ENCODE results near the gene ZIC1.

ZIC1 gene

DNA sequence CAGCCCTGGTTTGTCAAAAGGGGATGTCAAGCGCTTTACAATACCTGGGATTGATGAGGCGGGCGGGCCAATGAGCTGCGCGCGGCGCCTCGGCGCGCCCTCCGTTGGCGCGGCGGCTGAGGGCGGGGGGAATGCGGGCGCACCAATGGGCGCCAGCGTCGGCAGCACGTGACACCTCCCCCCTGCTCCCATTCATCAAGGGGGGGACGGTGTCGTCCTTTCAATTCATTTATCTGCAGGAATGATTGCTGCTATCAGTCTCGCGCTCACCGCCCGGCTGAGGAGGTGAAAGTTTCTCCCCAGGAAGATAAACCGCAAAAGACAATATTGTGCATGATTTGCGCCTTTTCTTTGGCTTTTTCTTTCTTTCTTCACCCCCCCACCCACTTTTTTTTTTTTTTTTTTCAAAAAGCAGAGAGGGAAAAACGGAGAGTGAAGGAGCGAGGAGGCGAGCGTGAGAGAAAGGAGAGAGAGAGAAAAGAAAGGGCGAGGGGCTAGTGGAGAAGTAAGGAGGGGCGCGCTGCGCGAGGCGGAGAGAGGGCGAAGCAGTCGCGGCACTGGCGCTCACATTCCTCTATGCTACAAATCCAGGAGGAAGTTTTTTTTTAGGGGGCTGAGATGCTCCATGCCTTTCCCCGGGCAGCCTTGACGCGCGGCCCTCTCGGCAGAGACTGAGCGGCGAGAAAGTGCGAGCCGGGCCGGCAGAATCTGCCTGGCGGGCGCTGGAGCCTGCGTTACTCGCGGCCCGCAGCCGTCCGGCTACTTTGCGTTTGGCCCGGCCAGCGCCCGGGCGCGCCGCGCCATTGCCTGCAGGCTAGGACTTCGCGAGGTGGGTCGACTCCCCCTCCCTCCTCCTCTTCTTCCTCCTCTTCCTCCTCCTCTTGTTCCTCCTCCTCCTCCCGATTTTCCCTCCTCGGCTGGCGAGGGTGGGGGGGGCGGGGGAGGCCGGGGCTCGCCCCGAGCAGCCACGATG, at the start of gene ZIC1:
Gene ZIC1 (plus strand): TSS at position 223 of the 973 bp plus-strand sequence. CDS start 748 bp downstream, at position 971.
- DNase-seq = peak; percentile 85

DNA sequence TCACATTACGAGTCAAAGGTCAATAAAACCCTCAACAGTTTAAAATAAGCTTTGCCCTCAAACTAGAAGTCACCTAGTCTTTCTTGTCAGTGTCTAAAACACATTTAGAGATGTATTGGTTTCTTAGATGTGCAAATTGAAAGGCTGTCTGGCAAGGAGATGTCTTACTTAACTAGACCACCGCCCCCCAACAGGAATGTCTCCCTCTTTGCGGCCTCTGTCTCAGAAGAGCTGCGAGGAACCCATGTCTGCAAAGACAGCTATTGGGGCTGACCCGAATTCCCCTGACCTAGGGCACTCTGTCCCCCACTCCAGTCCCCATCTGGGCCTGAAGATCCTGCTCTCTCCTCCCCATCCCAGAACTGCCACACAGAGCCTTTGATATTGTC, 49.1 kb upstream of the ZIC1 start:
- DNase-seq = no peak

DNA sequence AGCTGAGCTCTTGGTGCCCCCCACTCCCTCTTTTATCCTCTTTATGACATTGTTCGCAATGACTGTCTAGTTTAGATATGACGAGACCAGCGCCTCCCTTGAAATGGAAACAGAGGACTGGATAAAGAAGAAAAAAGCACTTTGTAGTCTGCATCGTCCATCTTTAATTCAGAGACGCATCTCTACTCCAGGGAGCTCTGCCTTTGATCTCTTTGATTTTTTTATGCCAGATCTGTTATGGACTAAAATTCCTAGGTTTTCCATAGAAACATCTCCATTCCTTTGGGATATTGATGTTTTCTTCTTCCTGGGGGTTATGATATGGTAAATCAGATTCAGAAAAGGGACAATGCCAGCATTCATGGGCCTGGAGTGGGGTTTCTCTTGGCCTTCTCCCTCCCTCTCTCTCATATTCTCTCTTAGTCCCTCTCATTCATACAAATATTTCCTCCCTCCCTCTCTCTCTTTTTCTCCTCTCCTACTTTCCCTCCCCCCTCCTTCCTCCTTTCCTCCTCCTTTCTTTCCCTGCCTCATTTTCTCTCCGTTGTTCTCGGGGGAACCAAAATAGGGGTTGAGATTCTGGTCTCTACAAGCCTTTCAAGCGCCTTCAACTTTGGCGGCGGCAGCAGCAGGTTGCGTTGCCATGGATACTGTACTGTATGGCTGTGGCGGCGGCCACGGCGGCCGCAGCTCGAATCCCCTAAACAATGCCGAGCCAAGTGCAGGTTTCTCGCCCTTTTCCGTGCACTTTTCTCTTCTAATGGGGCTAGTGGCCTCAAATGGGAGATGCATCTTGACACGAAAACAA, 48.3 kb upstream of the ZIC1 start:
- no peak for DNase-seq

DNA sequence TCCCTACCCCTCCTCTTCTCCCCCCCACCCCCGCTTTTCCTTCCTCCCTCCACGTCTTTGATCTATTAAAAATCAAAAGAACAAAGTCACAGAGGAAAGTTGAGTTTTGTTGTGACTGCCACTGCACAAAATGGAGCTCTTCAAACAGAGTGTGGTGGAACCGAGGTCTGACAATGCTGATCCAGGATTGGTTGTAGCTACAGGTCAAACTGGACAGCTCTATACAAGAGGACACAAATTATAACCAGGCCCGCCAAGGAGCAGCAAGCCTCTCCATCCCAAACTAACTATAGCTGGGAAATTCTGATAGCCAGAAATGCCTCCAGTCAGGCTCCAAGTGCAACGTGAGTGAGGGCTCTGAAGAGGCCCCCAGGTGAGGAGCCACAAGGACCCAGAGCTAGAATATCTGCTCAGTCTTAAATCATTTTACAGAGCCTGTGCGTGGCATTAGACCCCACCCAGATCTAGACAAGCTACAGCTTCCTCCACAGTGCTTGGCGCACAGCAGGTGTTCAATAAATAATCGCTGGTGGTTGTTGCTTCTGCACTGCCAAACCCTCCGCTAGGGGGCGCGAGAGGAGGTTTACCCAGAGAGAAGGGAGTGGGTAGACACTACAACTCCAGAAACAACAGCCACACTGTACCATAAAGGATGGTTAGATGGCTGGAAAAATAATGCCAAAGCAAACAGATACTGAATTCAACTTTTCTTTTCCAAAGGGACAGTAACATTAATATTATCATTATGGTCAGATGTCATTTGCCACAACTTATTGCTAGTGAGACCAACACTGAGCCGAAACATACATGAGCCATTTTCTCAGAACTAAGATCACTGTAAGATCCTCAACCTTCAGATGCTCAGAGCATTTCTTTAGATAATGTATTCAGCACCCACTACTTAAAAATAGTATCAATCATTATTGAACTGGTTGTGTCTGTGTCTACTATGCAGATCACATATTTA, 47.4 kb upstream of the ZIC1 start:
- DNase-seq = no peak

DNA sequence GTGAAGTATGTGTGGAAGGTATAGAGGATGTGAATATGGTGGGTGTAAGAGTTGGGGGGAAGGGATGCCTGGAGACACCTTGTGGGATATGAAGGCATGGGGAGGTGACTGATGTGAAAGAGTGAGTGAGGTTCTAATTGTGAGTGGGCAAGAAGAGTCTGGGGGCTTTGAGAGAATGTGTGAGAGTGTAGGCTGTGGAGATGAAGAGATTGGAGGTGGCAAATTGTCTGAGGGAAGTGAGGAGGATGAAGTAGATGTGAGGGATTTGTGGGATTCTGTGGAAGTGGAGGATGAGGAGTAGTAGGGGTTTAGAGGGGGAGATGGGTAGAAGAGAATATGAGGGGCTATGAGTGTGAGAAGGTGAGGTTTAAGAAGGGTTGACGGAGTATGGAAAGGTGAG, 44.4 kb upstream of the ZIC1 start:
- DNase-seq = no peak

DNA sequence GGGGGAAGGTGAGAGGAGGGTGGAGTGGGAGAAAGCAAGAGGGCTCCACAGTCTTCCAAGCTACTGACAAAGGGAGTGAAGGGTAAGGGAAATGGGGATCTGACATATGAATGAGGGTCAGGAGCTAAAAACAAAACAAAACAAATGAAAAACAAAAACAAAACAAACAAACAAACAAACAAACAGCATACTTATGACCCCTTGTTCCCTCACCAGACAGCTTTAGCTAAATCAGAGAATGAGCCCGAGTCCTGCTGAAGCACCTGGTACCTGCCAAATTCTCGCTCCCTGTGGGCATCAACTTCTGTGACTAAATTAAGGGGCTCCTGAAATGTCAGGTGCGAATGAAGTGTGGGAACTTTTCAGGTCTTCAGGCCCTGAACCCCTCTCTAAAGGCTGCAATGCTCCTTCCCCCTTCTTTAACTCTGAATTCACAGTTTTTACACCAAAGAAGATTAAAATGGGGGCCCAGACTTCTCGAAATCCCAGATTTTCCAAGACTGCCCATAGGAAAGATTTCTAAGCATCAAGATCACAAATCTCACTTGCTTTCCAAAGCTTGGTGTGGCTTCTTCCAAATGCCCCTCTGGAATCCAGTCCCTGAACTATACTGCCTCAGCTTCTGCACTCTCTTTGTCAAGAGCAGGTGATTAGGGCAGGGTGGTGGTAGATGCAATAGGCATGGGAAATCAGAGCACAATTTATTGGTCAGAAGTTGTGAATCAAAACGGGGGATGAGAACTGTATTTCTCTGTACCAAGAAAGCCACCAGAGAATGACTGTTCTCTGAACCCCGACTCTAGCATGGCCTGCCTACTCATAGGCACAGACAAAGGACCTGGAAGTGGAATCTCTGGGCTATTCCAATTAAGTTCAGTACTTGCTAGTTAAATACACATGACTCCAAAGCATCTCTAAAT, 43.7 kb upstream of the ZIC1 start:
- DNase-seq = no peak

DNA sequence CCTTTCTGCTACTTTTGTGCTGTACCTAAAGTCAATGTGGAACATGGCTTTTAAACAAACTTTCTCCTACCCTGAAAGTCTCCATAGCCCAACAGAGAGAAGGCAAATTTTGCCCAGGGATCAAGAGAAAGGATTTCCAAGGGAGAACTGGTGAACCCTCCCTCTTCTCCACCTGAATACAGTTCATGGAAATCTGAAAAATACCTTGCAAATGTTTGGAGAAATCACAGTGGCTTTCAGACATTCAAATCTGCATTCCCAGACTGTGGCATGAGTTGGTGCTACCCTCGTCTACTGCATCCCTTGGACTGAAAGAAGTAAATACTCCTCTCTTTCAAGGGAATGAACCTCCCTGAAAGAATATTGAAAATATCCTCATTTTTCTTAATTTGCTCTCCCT, 41.5 kb upstream of the ZIC1 start:
- DNase-seq = no peak

DNA sequence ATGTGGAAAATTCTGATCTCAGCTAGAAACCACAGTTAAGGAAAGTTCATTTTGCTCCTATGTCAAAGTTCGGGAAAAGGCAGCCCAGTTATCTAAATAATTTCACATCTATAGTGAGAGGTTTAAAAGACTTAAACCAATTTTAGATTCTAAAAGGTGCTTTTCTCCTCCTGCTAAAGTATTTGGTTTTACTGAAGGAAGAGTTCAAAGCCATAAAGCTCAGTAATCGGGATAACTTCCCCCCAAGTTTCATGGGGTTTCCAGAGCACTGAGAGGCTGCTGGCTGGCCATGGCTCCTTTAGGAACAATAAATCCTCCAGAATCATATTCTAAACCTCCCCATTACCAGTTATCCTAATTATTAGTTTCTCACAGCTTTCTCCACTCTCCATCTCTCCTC, 41.0 kb upstream of the ZIC1 start:
- no peak for DNase-seq

DNA sequence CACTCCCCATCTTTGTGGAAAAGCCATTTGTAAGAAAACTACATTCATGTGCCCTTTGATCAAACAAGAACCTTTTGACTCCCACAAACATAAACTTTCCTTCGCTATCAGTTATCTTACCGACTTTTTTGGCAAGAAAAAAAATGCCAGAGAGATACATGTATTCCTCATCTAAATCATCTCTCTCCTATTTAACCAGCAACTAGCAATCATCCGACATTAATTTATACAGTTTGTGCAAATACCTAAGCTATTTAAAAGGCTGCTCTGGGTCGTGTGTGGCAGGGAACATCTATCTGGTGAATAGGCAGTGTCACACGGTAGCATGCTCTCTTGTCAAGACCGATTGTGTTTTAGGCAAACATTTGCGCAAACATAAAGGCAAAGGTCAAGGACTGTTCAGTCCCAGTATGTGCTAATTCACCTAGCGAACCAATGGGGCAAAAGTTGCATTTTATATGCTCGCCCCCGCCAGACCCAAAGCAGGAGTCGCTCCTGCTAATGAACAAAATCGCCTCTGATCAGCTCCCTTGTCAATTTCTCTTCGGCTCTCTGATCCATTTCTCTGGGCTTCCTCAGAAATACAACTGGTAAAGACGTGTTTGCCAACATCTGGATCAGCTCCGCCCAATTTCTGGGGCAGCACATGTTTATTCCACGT, 40.5 kb upstream of the ZIC1 start:
- DNase-seq = peak; percentile 36

DNA sequence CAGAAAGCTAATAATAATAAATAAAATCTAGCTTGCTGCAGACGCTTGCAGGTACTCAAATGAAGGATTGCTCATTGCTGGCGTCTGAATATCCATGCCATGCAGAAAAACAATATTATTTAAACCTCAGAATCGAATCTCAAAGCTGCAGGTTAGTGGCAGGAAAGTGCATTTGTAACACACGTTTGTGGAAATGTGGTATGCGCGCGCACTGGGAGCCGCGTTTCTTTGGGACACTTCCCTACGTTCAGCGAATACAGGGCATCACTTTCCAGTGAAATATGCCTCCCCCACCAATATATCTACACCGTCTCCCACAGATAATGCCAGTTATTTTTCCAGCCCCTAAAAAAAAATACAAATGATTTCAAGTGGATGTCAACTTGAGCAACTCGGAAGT, 39.9 kb upstream of the ZIC1 start:
- no peak for DNase-seq

DNA sequence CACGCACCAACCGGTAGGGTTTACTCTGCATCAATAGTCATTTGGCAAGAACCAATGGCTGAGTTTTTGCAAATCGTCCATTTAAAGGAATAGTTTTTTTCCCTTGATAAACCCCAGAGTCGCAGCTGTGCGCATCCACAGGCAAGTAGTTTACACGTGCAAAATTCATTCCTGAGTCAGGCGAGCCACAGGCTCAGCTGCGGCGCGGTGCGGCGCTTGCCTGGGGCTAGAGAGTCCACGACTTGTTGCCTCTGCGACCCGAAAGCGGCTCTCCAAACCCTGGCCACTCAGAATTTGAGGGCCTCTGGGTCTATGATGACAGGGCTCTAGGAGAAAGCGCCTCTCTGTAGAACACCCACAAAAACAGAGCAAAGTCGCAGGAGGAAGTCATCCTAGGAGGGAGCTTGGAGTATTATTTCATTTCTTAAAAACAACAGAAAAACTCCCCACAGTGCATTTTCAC, 39.5 kb upstream of the ZIC1 start:
- no peak for DNase-seq

DNA sequence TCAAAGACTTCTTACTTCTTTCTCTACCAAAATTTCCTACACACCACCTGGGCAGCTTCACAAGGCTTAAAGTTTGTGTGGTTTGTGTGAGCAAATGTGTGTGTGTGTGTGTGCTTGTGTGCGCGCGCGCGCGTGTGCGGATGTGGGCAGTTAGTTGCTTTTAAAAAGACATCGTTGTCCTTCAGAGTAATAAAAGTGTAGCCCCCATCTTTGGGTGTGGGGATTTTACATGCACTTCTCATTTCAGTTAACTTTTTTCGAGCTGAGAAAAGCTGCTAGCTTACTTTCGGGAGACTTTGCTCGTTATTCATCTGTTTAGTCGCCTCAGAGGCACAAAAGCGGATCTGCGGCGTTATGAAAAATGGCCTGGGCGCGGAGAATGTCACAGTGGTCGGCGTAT, 38.8 kb upstream of the ZIC1 start:
- no peak for DNase-seq

DNA sequence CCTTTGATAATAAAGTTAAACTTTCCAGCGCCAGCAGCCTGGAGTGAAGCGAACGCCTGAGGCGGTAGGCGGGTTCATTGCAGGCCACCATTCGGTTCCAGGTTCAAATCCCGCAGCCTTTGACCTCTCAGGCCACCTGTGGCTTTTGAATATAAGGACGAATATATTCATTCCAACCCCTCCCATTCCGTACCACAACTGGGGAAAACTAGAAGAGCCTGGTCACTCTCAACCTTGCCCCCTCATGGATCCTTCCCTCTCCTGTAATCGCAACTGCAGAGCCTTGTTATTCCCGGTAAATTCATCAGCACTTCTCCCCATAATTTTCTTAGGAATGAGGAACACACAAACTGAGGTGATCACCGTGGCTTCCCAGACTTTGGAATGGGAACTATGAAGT, 38.0 kb upstream of the ZIC1 start:
- DNase-seq = no peak

DNA sequence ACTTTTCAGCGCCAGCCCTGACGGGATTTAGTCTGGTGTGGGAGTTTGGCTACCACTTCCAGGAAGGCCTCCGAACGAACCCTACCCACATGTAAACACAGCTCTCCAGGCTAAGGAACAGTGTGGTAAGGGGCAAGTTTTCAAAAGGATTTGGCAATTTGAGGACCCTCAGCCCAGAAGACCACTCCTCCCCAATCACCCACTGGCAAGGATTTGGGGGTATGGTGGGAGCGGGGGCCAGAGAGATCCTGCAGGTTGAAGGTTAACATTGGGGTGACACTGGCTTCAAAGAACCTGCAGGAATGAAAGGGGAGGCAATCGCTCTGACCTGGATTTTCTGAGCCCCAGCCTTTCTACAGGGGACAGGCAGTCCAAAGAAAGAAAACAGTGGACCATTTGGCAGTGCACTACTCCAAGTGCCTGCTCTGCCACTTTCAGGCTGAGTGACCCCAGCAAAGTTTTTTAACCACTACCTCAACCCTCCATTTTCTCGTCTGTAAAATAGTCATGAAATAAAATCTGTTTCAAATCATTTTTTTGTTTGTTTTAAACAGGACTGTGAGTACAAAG, 37.3 kb upstream of the ZIC1 start:
- DNase-seq = no peak

DNA sequence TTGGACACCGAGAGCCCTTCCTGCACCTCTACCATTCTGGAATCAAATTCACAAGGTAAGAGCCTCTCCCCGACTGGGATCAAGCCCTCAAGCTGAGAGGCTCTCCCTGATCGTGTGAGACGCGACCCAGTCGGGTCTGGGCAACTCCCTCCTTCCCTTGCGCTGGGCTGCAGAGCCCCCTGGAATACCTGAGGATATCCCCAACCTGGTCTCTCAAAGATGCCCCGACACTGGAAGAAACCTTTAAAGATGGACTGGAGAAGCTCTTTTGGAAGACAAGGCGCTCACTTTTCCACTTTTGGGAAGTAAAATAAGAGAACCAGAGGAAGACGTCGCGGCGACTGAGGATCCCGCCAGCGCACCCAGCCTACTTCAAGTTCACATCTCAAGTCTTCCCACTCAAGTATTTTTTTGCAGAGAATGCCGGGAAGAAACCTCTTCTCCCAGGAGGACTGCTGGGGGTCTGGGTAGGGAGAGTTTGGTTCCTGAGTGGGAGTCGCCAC, 36.6 kb upstream of the ZIC1 start:
- DNase-seq = no peak

DNA sequence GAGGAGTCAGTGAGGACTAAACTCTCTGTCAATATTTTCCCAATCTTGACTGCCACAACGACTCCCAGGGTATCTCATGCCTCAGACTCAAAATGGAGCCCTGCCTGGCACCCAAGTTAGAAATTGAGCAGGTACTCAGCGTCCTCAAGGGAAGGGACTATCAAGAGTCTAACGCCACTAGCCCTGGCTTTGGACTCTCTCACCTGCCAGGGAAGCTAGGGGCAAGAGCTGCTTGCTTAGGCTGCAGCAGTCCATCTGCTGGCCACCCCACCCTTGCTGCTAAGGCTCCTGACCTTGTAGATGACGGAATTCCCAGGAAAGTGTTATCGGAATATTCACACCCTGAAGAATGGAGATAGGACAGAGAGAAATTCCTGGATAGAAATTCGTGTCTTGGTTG, 35.9 kb upstream of the ZIC1 start:
- no peak for DNase-seq

DNA sequence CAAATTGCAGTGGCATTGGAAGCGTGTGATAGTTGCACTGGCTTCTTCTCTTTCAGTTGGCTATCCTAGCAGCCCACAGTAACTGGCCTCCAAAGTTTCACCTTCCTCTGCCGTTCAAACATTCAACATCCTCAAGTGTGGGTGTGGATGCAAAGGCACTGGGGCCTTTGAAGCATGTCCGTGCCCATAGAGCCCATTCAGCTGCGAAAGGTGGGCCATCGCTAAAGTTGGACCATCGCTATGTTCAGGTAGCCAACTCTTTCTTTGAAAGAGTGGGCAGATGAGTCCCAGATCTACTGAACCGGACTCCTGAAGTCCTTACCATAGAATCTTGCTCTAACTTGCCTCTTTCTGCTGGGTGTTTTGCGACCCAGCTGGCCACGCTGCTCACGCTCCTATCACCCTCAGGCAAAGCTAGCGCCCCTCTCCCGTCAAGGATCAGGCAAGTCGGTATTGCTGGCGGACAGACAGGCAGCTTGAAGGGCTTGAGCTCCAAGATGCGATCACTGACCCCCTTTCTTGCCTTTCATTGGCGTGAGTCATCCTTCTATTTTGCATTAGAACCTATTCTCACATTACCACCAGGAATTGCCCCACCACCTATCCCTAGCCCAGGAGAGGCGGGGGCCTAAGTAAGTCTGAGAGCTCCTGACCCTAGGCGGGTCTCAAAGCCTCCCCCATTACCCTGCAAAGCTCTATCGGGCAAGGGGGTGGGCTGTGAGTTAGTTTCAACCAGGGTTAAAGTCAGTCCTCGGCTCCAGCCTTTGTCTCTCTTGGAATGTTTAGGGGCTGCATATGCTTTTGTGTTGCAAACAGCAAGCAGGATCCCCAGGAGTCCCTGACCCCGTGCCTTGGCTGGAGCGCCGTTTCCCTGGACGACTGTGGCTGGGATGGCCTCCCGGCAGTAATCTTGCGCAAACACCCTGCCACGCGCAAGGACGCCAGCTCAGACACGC, 31.5 kb upstream of the ZIC1 start:
- DNase-seq = no peak

DNA sequence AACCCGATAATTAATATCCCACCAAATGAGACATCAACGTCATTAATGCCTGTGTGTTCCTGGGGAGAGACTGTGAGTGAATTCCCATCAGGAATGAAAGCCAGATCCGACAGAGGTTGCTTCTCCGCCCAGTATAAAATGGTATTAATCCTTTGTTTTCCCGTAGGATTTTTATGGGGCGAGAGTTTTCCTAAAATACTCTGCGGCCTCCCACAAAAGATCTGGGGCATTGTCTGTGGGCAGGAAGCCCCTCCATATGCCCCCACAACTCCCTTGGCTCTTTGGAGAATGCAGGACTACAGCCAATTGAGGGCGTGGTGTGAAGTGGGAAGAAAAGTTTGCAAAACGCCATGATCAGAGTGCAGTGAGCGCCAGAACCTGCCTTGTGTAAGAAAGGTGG, 29.5 kb upstream of the ZIC1 start:
- DNase-seq = no peak

DNA sequence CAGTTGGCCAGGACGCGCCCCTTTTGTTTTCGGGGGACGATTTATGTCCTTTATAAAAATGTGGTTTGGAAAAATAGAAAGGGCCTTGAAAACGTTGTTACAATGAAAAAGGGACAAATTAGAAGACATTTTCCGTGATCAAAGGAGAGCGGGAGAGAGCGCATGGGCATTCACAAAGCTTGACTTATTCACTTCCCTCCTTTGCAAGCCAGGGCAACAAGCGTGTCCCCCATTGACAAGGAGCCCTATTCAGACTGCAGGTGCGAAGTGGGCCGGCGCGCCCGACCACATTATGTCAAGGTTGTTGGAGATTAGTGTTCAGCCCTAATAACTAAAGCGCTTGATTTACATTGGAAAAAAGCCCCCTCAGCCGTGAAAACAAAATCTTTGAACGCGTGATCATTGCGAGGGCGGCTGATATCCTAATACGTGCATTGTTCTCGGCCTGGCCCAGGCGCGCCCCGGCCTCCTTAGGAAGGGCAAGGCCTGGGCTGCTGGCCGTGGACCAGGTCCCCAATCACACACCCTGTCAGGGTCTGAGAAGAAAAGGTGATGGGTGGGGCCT, 28.7 kb upstream of the ZIC1 start:
- DNase-seq = no peak

Measured in NCI-H510A treated with DMSO at 0.1 percent for 48 hours (cell line).